Measurements from ENCODE around the gene ANAPC15.
"Not testable (repeated sequence)": the region's sequence is repeated elsewhere in the genome, so short reads cannot be mapped to it uniquely, and the experiment has no call there.

ANAPC15 gene

GRCh38 chr11:72154816-72155215, 42.3 kb upstream of the ANAPC15 start:
- Histone ChIP-seq H3K27ac (ENCODE audit: low read depth, low read length) (no peak overlapping the region), H3K79me2 (ENCODE audit: control insufficient read depth, insufficient read depth, low read length, poor library complexity) (no peaks in the 10 kb centered on the region), H4K91ac (ENCODE audit: low read depth, low read length) (no peak overlapping the region), H3K4ac (ENCODE audit: low read depth, low read length) (no peak overlapping the region), H3K27me3 (ENCODE audit: insufficient read depth, low read length) (no peaks in the 10 kb centered on the region), H2BK120ac (ENCODE audit: insufficient read depth, low read length, poor library complexity) (no peak overlapping the region), H2AFZ (ENCODE audit: insufficient read depth, low read length, poor library complexity) (no peak overlapping the region), H3K4me2 (ENCODE audit: low read length) (no peak overlapping the region), H4K8ac (ENCODE audit: low read depth, low read length) (no peak overlapping the region), H4K12ac (ENCODE audit: low read depth, low read length) (no peak overlapping the region), H3K36me3 (ENCODE audit: control insufficient read depth in 1 of 2, insufficient read depth in 2 of 2, low read length in 2 of 2) (no peaks in the 10 kb centered on the region), H3K23ac (ENCODE audit: low read length) (no peak overlapping the region), H3K14ac (ENCODE audit: low read length) (no peak overlapping the region), H3K4me3 (ENCODE audit: low read depth, low read length) (no peak overlapping the region), H3K18ac (ENCODE audit: low read length) (no peak overlapping the region), H3K4me1 (ENCODE audit: control insufficient read depth in 1 of 2, insufficient read depth in 2 of 2, low read length in 2 of 2) (no peaks in the 10 kb centered on the region), H2BK5ac (ENCODE audit: low read depth, low read length, poor library complexity) (no peak overlapping the region), H3K9ac (ENCODE audit: low read length) (no peak overlapping the region), H3K79me1 (ENCODE audit: low read length) (no peaks in the 10 kb centered on the region), H3K9me3 (ENCODE audit: insufficient read depth, low read depth, low read length) (no peaks in the 10 kb centered on the region), H2BK12ac (ENCODE audit: low read length) (no peak overlapping the region), H2AK5ac (ENCODE audit: low read length) (no peak overlapping the region)
- DNase-seq, result no peak
- no CpG with 5 or more reads among the region's 3 CpGs for WGBS (ENCODE audit: extremely low coverage, insufficient coverage, insufficient read length)

- not testable (repeated sequence) for H2BK12ac ChIP-seq (ENCODE audit: low read length); H3K27ac ChIP-seq (ENCODE audit: low read depth, low read length); H3K36me3 ChIP-seq (ENCODE audit: control insufficient read depth in 1 of 2, insufficient read depth in 2 of 2, low read length in 2 of 2); DNase-seq; H4K8ac ChIP-seq (ENCODE audit: low read depth, low read length); H3K14ac ChIP-seq (ENCODE audit: low read length); H2BK120ac ChIP-seq (ENCODE audit: insufficient read depth, low read length, poor library complexity); H3K79me2 ChIP-seq (ENCODE audit: control insufficient read depth, insufficient read depth, low read length, poor library complexity); H2AFZ ChIP-seq (ENCODE audit: insufficient read depth, low read length, poor library complexity); H3K9ac ChIP-seq (ENCODE audit: low read length); H3K9me3 ChIP-seq (ENCODE audit: insufficient read depth, low read depth, low read length); H3K18ac ChIP-seq (ENCODE audit: low read length); H3K79me1 ChIP-seq (ENCODE audit: low read length); H3K4ac ChIP-seq (ENCODE audit: low read depth, low read length); H3K4me3 ChIP-seq (ENCODE audit: low read depth, low read length); H4K12ac ChIP-seq (ENCODE audit: low read depth, low read length); H4K91ac ChIP-seq (ENCODE audit: low read depth, low read length); H2BK5ac ChIP-seq (ENCODE audit: low read depth, low read length, poor library complexity); H3K4me2 ChIP-seq (ENCODE audit: low read length); H2AK5ac ChIP-seq (ENCODE audit: low read length); H3K23ac ChIP-seq (ENCODE audit: low read length); H3K4me1 ChIP-seq (ENCODE audit: control insufficient read depth in 1 of 2, insufficient read depth in 2 of 2, low read length in 2 of 2); H3K27me3 ChIP-seq (ENCODE audit: insufficient read depth, low read length)
- no CpG with 5 or more reads among the region's 6 CpGs for WGBS (ENCODE audit: extremely low coverage, insufficient coverage, insufficient read length)
Observed at GRCh38 chr11:72153874-72154273, 41.4 kb upstream of the ANAPC15 start.

- no peak overlapping the region for H3K9ac ChIP-seq (ENCODE audit: low read length)
- no peaks in the 10 kb centered on the region for H3K79me1 ChIP-seq (ENCODE audit: low read length)
- H3K4me1 ChIP-seq (ENCODE audit: control insufficient read depth in 1 of 2, insufficient read depth in 2 of 2, low read length in 2 of 2), result no peaks in the 10 kb centered on the region
- H3K4me2 ChIP-seq (ENCODE audit: low read length), result no peak overlapping the region
- H2BK120ac ChIP-seq (ENCODE audit: insufficient read depth, low read length, poor library complexity), result no peak overlapping the region
- no peak overlapping the region for H2AK5ac ChIP-seq (ENCODE audit: low read length)
- no peak overlapping the region for H3K4me3 ChIP-seq (ENCODE audit: low read depth, low read length)
- H3K18ac ChIP-seq (ENCODE audit: low read length), result no peak overlapping the region
- H4K12ac ChIP-seq (ENCODE audit: low read depth, low read length), result no peak overlapping the region
- no peaks in the 10 kb centered on the region for H3K9me3 ChIP-seq (ENCODE audit: insufficient read depth, low read depth, low read length)
- no peak overlapping the region for H3K27ac ChIP-seq (ENCODE audit: low read depth, low read length)
- no peak overlapping the region for H2BK5ac ChIP-seq (ENCODE audit: low read depth, low read length, poor library complexity)
- no peak overlapping the region for H4K91ac ChIP-seq (ENCODE audit: low read depth, low read length)
- no CpG with 5 or more reads among the region's 4 CpGs for WGBS (ENCODE audit: extremely low coverage, insufficient coverage, insufficient read length)
- no peak for DNase-seq
- no peak overlapping the region for H3K14ac ChIP-seq (ENCODE audit: low read length)
- no peak overlapping the region for H4K8ac ChIP-seq (ENCODE audit: low read depth, low read length)
- no peak overlapping the region for H2BK12ac ChIP-seq (ENCODE audit: low read length)
- no peak overlapping the region for H2AFZ ChIP-seq (ENCODE audit: insufficient read depth, low read length, poor library complexity)
- H3K27me3 ChIP-seq (ENCODE audit: insufficient read depth, low read length), result no peaks in the 10 kb centered on the region
- H3K79me2 ChIP-seq (ENCODE audit: control insufficient read depth, insufficient read depth, low read length, poor library complexity), result no peaks in the 10 kb centered on the region
- no peak overlapping the region for H3K4ac ChIP-seq (ENCODE audit: low read depth, low read length)
- H3K23ac ChIP-seq (ENCODE audit: low read length), result no peak overlapping the region
- no peaks in the 10 kb centered on the region for H3K36me3 ChIP-seq (ENCODE audit: control insufficient read depth in 1 of 2, insufficient read depth in 2 of 2, low read length in 2 of 2)
Observed at GRCh38 chr11:72150882-72151281, 38.4 kb upstream of the ANAPC15 start.

GRCh38 chr11:72146625-72147024, 34.1 kb upstream of the ANAPC15 start:
- no peaks in the 10 kb centered on the region for H3K36me3 ChIP-seq (ENCODE audit: control insufficient read depth in 1 of 2, insufficient read depth in 2 of 2, low read length in 2 of 2)
- no peaks in the 10 kb centered on the region for H3K79me1 ChIP-seq (ENCODE audit: low read length)
- H3K79me2 ChIP-seq (ENCODE audit: control insufficient read depth, insufficient read depth, low read length, poor library complexity), result no peaks in the 10 kb centered on the region
- no peak overlapping the region for H3K4me2 ChIP-seq (ENCODE audit: low read length)
- no peak overlapping the region for H2BK5ac ChIP-seq (ENCODE audit: low read depth, low read length, poor library complexity)
- no peak overlapping the region for H3K14ac ChIP-seq (ENCODE audit: low read length)
- no peaks in the 10 kb centered on the region for H3K4me1 ChIP-seq (ENCODE audit: control insufficient read depth in 1 of 2, insufficient read depth in 2 of 2, low read length in 2 of 2)
- no peak overlapping the region for H4K91ac ChIP-seq (ENCODE audit: low read depth, low read length)
- H3K4ac ChIP-seq (ENCODE audit: low read depth, low read length), result no peak overlapping the region
- H4K12ac ChIP-seq (ENCODE audit: low read depth, low read length), result no peak overlapping the region
- no peak overlapping the region for H3K23ac ChIP-seq (ENCODE audit: low read length)
- WGBS (ENCODE audit: extremely low coverage, insufficient coverage, insufficient read length), result no CpG with 5 or more reads among the region's 2 CpGs
- no peaks in the 10 kb centered on the region for H3K27me3 ChIP-seq (ENCODE audit: insufficient read depth, low read length)
- no peak overlapping the region for H3K4me3 ChIP-seq (ENCODE audit: low read depth, low read length)
- no peak overlapping the region for H2AFZ ChIP-seq (ENCODE audit: insufficient read depth, low read length, poor library complexity)
- no peak overlapping the region for H3K18ac ChIP-seq (ENCODE audit: low read length)
- no peak overlapping the region for H4K8ac ChIP-seq (ENCODE audit: low read depth, low read length)
- no peak overlapping the region for H3K9ac ChIP-seq (ENCODE audit: low read length)
- no peak overlapping the region for H3K27ac ChIP-seq (ENCODE audit: low read depth, low read length)
- DNase-seq, result no peak
- H2BK12ac ChIP-seq (ENCODE audit: low read length), result no peak overlapping the region
- H3K9me3 ChIP-seq (ENCODE audit: insufficient read depth, low read depth, low read length), result no peaks in the 10 kb centered on the region
- no peak overlapping the region for H2AK5ac ChIP-seq (ENCODE audit: low read length)
- H2BK120ac ChIP-seq (ENCODE audit: insufficient read depth, low read length, poor library complexity), result no peak overlapping the region

Measured in trophoblast cell (in vitro differentiated cells and primary cell).